HepG2 (cell line): ENCODE data around the gene SLX1A. TPM values are rescaled to one million over a fixed set of nuclear protein-coding genes. Genes with fewer than 3 reads are reported as not detected.

Experiments used
- BORCS8-MEF2B ChIP-seq: sonication (generic); formaldehyde crosslinking; IDR thresholded peaks from 2 replicates; pipeline ENCODE4 v1.8.0; 2022; ENCODE audit warnings: mild to moderate bottlenecking, missing genetic modification reagents
- EHMT2 ChIP-seq: fragments of 200-600 bp; sonication (generic); IDR thresholded peaks from 2 replicates; pipeline ENCODE4 v1.7.0; 2017; ENCODE audit warnings: antibody characterized with exemption, low read depth, low read length, borderline replicate concordance
- FOSL2 ChIP-seq: sonication (generic); formaldehyde crosslinking; IDR thresholded peaks from 2 replicates; pipeline ENCODE4 v1.4.0; 2020; ENCODE audit warnings: missing genetic modification reagents
- HDAC6 ChIP-seq: fragments of 200-600 bp; sonication (generic); IDR thresholded peaks from 2 replicates; pipeline ENCODE4 v1.7.0; 2017; ENCODE audit warnings: mild to moderate bottlenecking, antibody characterized with exemption, low read length, low read depth
- KMT2A ChIP-seq: sonication (generic); formaldehyde crosslinking; IDR thresholded peaks from 2 replicates; pipeline ENCODE4 v1.4.0; 2020; ENCODE audit warnings: missing genetic modification reagents
- MBD4 ChIP-seq: IDR thresholded peaks from 2 replicates; pipeline ENCODE4 v1.6.1; 2012; ENCODE audit warnings: low read length, inconsistent platforms, borderline replicate concordance
- MXD1 ChIP-seq: sonication (generic); formaldehyde crosslinking; IDR thresholded peaks from 2 replicates; pipeline ENCODE4 v1.4.0; 2020; ENCODE audit warnings: mild to moderate bottlenecking, missing genetic modification reagents
- NFKB2 ChIP-seq: sonication (generic); formaldehyde crosslinking; IDR thresholded peaks from 2 replicates; pipeline ENCODE4 v1.4.0; 2020; ENCODE audit warnings: missing genetic modification reagents, borderline replicate concordance
- NFKBIZ ChIP-seq: IDR thresholded peaks from 2 replicates; pipeline ENCODE4 v1.6.1; 2018; ENCODE audit warnings: missing genetic modification reagents, missing compliant biosample characterization
- NFYB ChIP-seq: sonication (generic); formaldehyde crosslinking; IDR thresholded peaks from 2 replicates; pipeline ENCODE4 v1.4.0; 2020; ENCODE audit warnings: missing genetic modification reagents
- PITX1 ChIP-seq: sonication (generic); formaldehyde crosslinking; IDR thresholded peaks from 2 replicates; pipeline ENCODE4 v1.5.1; 2020; ENCODE audit warnings: mild to moderate bottlenecking, missing genetic modification reagents
- POGZ ChIP-seq: sonication (generic); formaldehyde crosslinking; IDR thresholded peaks from 2 replicates; pipeline ENCODE4 v1.4.0; 2020; ENCODE audit warnings: mild to moderate bottlenecking, missing genetic modification reagents
- RFX3 ChIP-seq: IDR thresholded peaks from 2 replicates; pipeline ENCODE4 v1.6.1; 2016; ENCODE audit warnings: missing biosample characterization, missing genetic modification reagents
- RXRA ChIP-seq: sonication (generic); formaldehyde crosslinking; IDR thresholded peaks from 2 replicates; pipeline ENCODE4 v1.5.1; 2020; ENCODE audit warnings: missing genetic modification reagents
- SIX1 ChIP-seq: sonication (generic); formaldehyde crosslinking; IDR thresholded peaks from 2 replicates; pipeline ENCODE4 v1.4.0; 2020; ENCODE audit warnings: missing genetic modification reagents, borderline replicate concordance
- SP2 ChIP-seq: sonication (generic); formaldehyde crosslinking; IDR thresholded peaks from 2 replicates; pipeline ENCODE4 v1.5.1; 2020; ENCODE audit warnings: mild to moderate bottlenecking, missing genetic modification reagents
- SRSF9 ChIP-seq: fragments of 200-400 bp; formaldehyde crosslinking; IDR thresholded peaks from 2 replicates; pipeline ENCODE4 v1.6.1; 2018; ENCODE audit warnings: borderline replicate concordance, mild to moderate bottlenecking, low read depth, low read length; ENCODE audit not compliant: insufficient read depth, poor library complexity, severe bottlenecking
- ZBTB43 ChIP-seq: sonication (generic); formaldehyde crosslinking; conservative IDR thresholded peaks from 2 replicates; pipeline ENCODE4 v1.4.0; 2020; ENCODE audit warnings: missing genetic modification reagents
- ZFP62 ChIP-seq: sonication (generic); formaldehyde crosslinking; IDR thresholded peaks from 2 replicates; pipeline ENCODE4 v1.4.0; 2020; ENCODE audit warnings: missing genetic modification reagents
- ZMYM4 ChIP-seq: sonication (generic); formaldehyde crosslinking; IDR thresholded peaks from 2 replicates; pipeline ENCODE4 v1.8.1; 2023; ENCODE audit warnings: mild to moderate bottlenecking, missing genetic modification reagents
- ZNF253 ChIP-seq: sonication (generic); formaldehyde crosslinking; IDR thresholded peaks from 2 replicates; pipeline ENCODE4 v1.8.0; 2022; ENCODE audit warnings: mild to moderate bottlenecking, missing genetic modification reagents, borderline replicate concordance
- ZNF275 ChIP-seq: sonication (generic); formaldehyde crosslinking; IDR thresholded peaks from 2 replicates; pipeline ENCODE4 v1.8.0; 2022; ENCODE audit warnings: missing genetic modification reagents, mild to moderate bottlenecking, inconsistent platforms, borderline replicate concordance
- ZNF543 ChIP-seq: sonication (generic); formaldehyde crosslinking; IDR thresholded peaks from 2 replicates; pipeline ENCODE4 v1.4.0; 2020; ENCODE audit warnings: mild to moderate bottlenecking, missing genetic modification reagents
- ZNF558 ChIP-seq: sonication (generic); formaldehyde crosslinking; IDR thresholded peaks from 2 replicates; pipeline ENCODE4 v1.9.0; 2022; ENCODE audit warnings: mild to moderate bottlenecking, missing genetic modification reagents, borderline replicate concordance
- ZNF562 ChIP-seq: sonication (generic); formaldehyde crosslinking; IDR thresholded peaks from 2 replicates; pipeline ENCODE4 v1.8.0; 2022; ENCODE audit warnings: missing genetic modification reagents, borderline replicate concordance
- ZNF615 ChIP-seq: sonication (generic); formaldehyde crosslinking; IDR thresholded peaks from 2 replicates; pipeline ENCODE4 v1.5.0; 2020; ENCODE audit warnings: mild to moderate bottlenecking, missing genetic modification reagents, borderline replicate concordance
- ZNF749 ChIP-seq: sonication (generic); formaldehyde crosslinking; IDR thresholded peaks from 2 replicates; pipeline ENCODE4 v1.8.0; 2022; ENCODE audit warnings: mild to moderate bottlenecking, missing genetic modification reagents, moderate library complexity, borderline replicate concordance
- ZNF75D ChIP-seq: sonication (generic); formaldehyde crosslinking; IDR thresholded peaks from 2 replicates; pipeline ENCODE4 v1.8.1; 2023; ENCODE audit warnings: missing genetic modification reagents, mild to moderate bottlenecking, borderline replicate concordance
- ZSCAN25 ChIP-seq: sonication (generic); formaldehyde crosslinking; IDR thresholded peaks from 2 replicates; pipeline ENCODE4 v1.8.0; 2022; ENCODE audit warnings: mild to moderate bottlenecking, missing genetic modification reagents
- ZSCAN29 ChIP-seq: sonication (generic); formaldehyde crosslinking; conservative IDR thresholded peaks from 2 replicates; pipeline ENCODE4 v1.4.0; 2020; ENCODE audit warnings: mild to moderate bottlenecking, missing genetic modification reagents
- ZSCAN9 ChIP-seq: IDR thresholded peaks from 2 replicates; pipeline ENCODE4 v1.6.1; 2016; ENCODE audit warnings: borderline replicate concordance
- polyA plus RNA-seq, 8 experiments: library from polyadenylated mRNA; depleted of rRNA in 3 of 8; stranded (reverse) in 7 of 8; unstranded in 1 of 8; fragments of >200 nt; fragmentation: Illumina TruSeq in 4 of 8; extraction: Trizol in 4 of 8; gene quantifications; 2 replicates each; pipeline versions ENCODE4 v1.2.1 to v1.2.3, GENCODE V29; 2011 to 2016; ENCODE audit warnings: low read depth in 4 of 8, missing spikeins in 1 of 8, mixed read lengths in 1 of 8; ENCODE audit not compliant: insufficient read depth in 1 of 8
- total RNA-seq, 5 experiments: library from RNA; depleted of rRNA; stranded (reverse); fragments of >200 nt; fragmentation: Illumina TruSeq; extraction: Trizol; gene quantifications; 2 replicates each; pipeline ENCODE4 v1.2.3, GENCODE V29; 2016; ENCODE audit warnings: low read depth in 1 of 5

Gene SLX1A
- total and polyA plus RNA-seq, 2 of the 13 experiments (the other 11 are each of a cell fraction or from before 2014, with no cell fraction given), result 12.0 to 37.1 TPM

GRCh38 chr16:30155188-30155587 lies 38.5 kb upstream of the SLX1A start (continued):
- TF ChIP-seq ZMYM4 (CRISPR knock-in tag) (0 out of 2 replicates have a peak, but pooled peaks have one; percentile 13), EHMT2 (no peak), KMT2A (CRISPR knock-in tag) (no peak), ZNF749 (CRISPR knock-in tag) (no peak), ZNF615 (CRISPR knock-in tag) (no peak), ZFP62 (no peak), SIX1 (CRISPR knock-in tag) (no peak), ZNF75D (no peak), NFKBIZ (no peak), ZSCAN25 (CRISPR knock-in tag) (no peak), ZNF543 (CRISPR knock-in tag) (no peak), RFX3 (CRISPR knock-in tag) (no peak), MBD4 (no peak), MXD1 (no peak), SP2 (CRISPR knock-in tag) (no peak), SRSF9 (no peak), NFYB (no peak), ZNF275 (CRISPR knock-in tag) (no peak), ZNF562 (no peak), NFKB2 (CRISPR knock-in tag) (no peak), HDAC6 (no peak), FOSL2 (CRISPR knock-in tag) (0 out of 2 replicates have a peak, but pooled peaks have one; percentile 6), PITX1 (CRISPR knock-in tag) (no peak), POGZ (CRISPR knock-in tag) (no peak), ZSCAN9 (CRISPR knock-in tag) (no peak), ZNF558 (CRISPR knock-in tag) (no peak), ZNF253 (CRISPR knock-in tag) (no peak), RXRA (CRISPR knock-in tag) (peak; percentile 67; the same call in 1 of the 2 replicates), ZBTB43 (CRISPR knock-in tag) (no peak), BORCS8-MEF2B (CRISPR knock-in tag) (0 out of 2 replicates have a peak, but pooled peaks have one; percentile 39), ZSCAN29 (no peak)
